AG04450 (cell line): ENCODE measurements around the gene SLCO3A1. TPM values are rescaled to one million over a fixed set of nuclear protein-coding genes. Genes with fewer than 3 reads are reported as not detected.

ENCODE experiments used
- CTCF ChIA-PET: fragments of 300-600, 350-600 bp; formaldehyde crosslinking; extraction: SDS; loops from one replicate; lab custom pipeline; 2022; ENCODE audit warnings: antibody characterized with exemption, inconsistent platforms; lab: Charles Lee
- POLR2A ChIA-PET: fragments of 350-600 bp; formaldehyde crosslinking; extraction: SDS; loops from one replicate; lab custom pipeline; 2021; ENCODE audit warnings: antibody characterized with exemption, inconsistent platforms; lab: Yijun Ruan, JAX
- DNase-seq: peaks from one replicate; pipeline ENCODE4 v3.0.0-alpha.2; 2011; ENCODE audit warnings: low read depth, low spot score
- H3K27ac ChIP-seq: one replicate; pipeline ENCODE4 v1.5.1; 2012; ENCODE audit warnings: low read depth, low read length, control low read depth
- H3K27me3 ChIP-seq: one replicate; pipeline ENCODE4 v1.6.0; 2012; ENCODE audit warnings: low read length; ENCODE audit not compliant: control insufficient read depth, insufficient read depth
- H3K4me3 ChIP-seq: 2 replicates; pipeline ENCODE4 v1.5.1; 2011; ENCODE audit warnings: mild to moderate bottlenecking, low read depth, low read length, control low read depth
- H3K9me3 ChIP-seq: 2 replicates; pipeline ENCODE4 v1.5.1; 2012; ENCODE audit warnings: low read length; ENCODE audit not compliant: control insufficient read depth, insufficient read depth
- CTCF ChIP-seq: IDR thresholded peaks from 2 replicates; pipeline ENCODE4 v1.5.1; 2011; ENCODE audit warnings: low read depth, low read length, control low read depth, inconsistent platforms
- polyA plus RNA-seq: library from polyadenylated mRNA; depleted of rRNA; stranded (reverse); fragments of >200 nt; gene quantifications from 2 replicates; pipeline ENCODE4 v1.2.3, GENCODE V29; 2011

SLCO3A1 gene
- polyA plus RNA-seq, 1 experiment = 7.6 TPM

- no peaks in the 10 kb centered on the region for H3K9me3 ChIP-seq
- CTCF ChIA-PET = no interaction called here
- H3K27me3 ChIP-seq = no peaks in the 10 kb centered on the region
- no peak overlapping the region for H3K27ac ChIP-seq
- POLR2A ChIA-PET = no interaction called here
- TF ChIP-seq CTCF = no peak
- H3K4me3 ChIP-seq = no peak overlapping the region
- DNase-seq = no peak
These were observed 248.9 kb downstream of the SLCO3A1 start for GRCh38 chr15:92102395-92102755.

DNA sequence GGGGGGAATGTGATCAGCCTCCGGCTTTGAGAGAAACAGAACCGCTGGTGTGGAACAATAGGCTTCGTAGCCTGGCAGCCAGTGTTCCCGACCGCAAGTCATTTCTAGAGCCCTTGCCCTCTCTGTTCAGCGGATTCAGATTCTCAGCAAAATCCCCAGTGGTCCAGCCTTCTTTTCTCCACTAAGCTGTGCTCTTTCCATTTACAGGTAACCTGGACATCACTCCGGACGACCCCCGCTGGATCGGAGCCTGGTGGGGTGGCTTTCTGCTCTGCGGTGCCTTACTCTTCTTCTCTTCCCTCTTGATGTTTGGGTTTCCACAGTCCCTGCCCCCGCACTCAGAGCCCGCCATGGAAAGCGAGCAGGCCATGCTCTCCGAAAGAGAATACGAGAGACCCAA is 250.6 kb downstream of the SLCO3A1 start:
- Histone ChIP-seq H3K27me3 (no peaks in the 10 kb centered on the region), H3K27ac (no peak overlapping the region), H3K4me3 (no peak overlapping the region), H3K9me3 (no peaks in the 10 kb centered on the region)
- ChIA-PET POLR2A (no interaction called here), CTCF (interaction anchor here (2.1 kb wide), 1 partner anchor 13 kb away, joined by 9 read pairs; no protein-coding TSS in a partner anchor)
- TF ChIP-seq CTCF = no peak
- DNase-seq = no peak

DNA sequence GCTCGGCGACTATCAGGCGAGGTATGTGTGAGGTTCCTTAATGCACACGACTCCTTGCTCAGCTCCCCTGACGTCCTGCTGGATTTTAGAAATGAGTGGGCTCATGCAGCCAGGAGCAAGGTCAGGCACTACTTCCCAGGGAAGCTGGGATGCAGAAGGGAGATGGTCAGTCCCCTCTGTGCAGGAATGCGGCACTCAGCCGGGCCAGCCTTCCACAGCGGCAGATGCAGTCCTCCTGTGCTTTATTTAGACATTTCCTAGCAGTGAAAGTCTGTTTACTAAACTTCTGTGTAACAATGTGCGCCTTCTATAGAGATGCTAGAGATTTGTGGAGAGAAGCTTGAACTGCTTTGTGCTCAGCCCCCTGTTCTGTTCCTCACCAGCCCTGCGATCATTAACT is 252.1 kb downstream of the SLCO3A1 start:
- DNase-seq = no peak
- Histone ChIP-seq H3K9me3 (no peaks in the 10 kb centered on the region), H3K4me3 (no peak overlapping the region), H3K27ac (no peak overlapping the region), H3K27me3 (no peaks in the 10 kb centered on the region)
- CTCF ChIA-PET = no interaction called here
- no peak for TF ChIP-seq CTCF
- POLR2A ChIA-PET = no interaction called here

GRCh38 chr15:92107510-92107909 is 254.0 kb downstream of the SLCO3A1 start:
- Histone ChIP-seq H3K27ac (no peak overlapping the region), H3K27me3 (no peaks in the 10 kb centered on the region), H3K9me3 (no peaks in the 10 kb centered on the region), H3K4me3 (no peak overlapping the region)
- no peak for TF ChIP-seq CTCF
- ChIA-PET CTCF (interaction anchor here (0.8 to 1.9 kb wide), 3 partner anchors 16 to 607 kb away, joined by 3 to 9 read pairs (median 6); no protein-coding TSS in a partner anchor), POLR2A (interaction anchor here (0.7 kb wide), 1 partner anchor 11 kb away, joined by 8 read pairs; no protein-coding TSS in a partner anchor)
- no peak for DNase-seq

DNA sequence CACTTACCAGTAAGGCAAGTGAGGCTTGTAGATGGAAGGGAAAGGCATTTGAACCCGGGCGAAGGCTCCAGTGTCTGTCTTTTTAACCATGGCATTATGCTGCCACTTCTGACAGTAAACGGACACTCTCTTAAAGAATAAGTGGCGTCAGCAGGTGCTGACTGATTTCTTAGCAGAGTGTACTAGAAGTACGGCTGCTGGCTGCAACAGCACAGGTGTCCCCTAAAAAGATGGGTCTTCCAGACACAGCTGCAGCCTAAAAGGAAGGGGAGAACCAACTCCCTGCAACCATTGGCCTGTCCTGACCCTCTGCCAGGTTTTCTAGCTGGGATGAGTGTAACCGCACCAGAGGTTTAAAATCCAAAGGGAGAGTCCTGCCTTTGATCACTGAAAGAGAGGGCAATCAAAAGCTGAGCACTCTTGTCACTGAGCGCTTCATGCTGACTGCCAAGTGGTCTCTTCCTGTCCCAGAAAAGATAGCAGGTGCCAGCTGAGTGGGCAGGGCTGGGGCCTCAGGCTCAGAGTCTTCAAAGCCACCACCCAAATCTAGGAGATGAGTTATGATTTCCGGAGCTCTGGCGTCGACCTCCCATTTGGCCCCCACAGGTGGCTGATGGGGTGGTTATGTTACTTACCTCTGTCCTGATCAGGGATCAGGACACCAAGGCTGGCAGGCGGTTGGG is 255.8 kb downstream of the SLCO3A1 start:
- Histone ChIP-seq H3K9me3 (no peaks in the 10 kb centered on the region), H3K27ac (no peak overlapping the region), H3K4me3 (no peak overlapping the region), H3K27me3 (no peaks in the 10 kb centered on the region)
- POLR2A ChIA-PET = no interaction called here
- CTCF ChIA-PET = interaction anchor here (1.4 kb wide), 1 partner anchor 12 kb away, joined by 4 read pairs; no protein-coding TSS in a partner anchor
- DNase-seq = no peak
- TF ChIP-seq CTCF = no peak
